ENCODE results near the gene IGSF22.
"Not testable (repeated sequence)": the region's sequence is repeated elsewhere in the genome, so short reads cannot be mapped to it uniquely, and the experiment has no call there.

The IGSF22 gene

GRCh38 chr11:18671246-18671645 lies 54.7 kb downstream of the IGSF22 start:
- Histone ChIP-seq H3K4me1 (no peaks in the 10 kb centered on the region), H2AFZ (no peak overlapping the region), H3K9me3 (ENCODE audit: control insufficient read depth, low read length) (no peaks in the 10 kb centered on the region), H3K9ac (no peak overlapping the region), H3K79me2 (no peaks in the 10 kb centered on the region), H3K27ac (no peak overlapping the region), H3K27me3 (ENCODE audit: control insufficient read depth, insufficient read depth, low read length) (no peaks in the 10 kb centered on the region), H3K4me2 (ENCODE audit: low read length) (no peak overlapping the region), H3K36me3 (ENCODE audit: control insufficient read depth, insufficient read depth, low read length) (no peaks in the 10 kb centered on the region), H3K4me3 (ENCODE audit: low read depth, low read length) (no peak overlapping the region)
- TF ChIP-seq CTCF (IDR thresholded peaks at IDR 0.05), result no peak

- Histone ChIP-seq H2AFZ (peak overlapping the region; percentile 17), H3K79me2 (no peaks in the 10 kb centered on the region), H3K27ac (no peak overlapping the region), H3K4me1 (no peaks in the 10 kb centered on the region), H3K9me3 (ENCODE audit: control insufficient read depth, low read length) (no peaks in the 10 kb centered on the region), H3K9ac (no peak overlapping the region), H3K27me3 (ENCODE audit: control insufficient read depth, insufficient read depth, low read length) (no peaks in the 10 kb centered on the region), H3K36me3 (ENCODE audit: control insufficient read depth, insufficient read depth, low read length) (no peaks in the 10 kb centered on the region), H3K4me2 (ENCODE audit: low read length) (no peak overlapping the region), H3K4me3 (ENCODE audit: low read depth, low read length) (no peak overlapping the region)
- no peak for TF ChIP-seq CTCF (IDR thresholded peaks at IDR 0.05)
Observed at GRCh38 chr11:18669711-18670110, 56.3 kb downstream of the IGSF22 start.

GRCh38 chr11:18669219-18669596 lies 56.8 kb downstream of the IGSF22 start:
- H3K36me3 ChIP-seq (ENCODE audit: control insufficient read depth, insufficient read depth, low read length), result no peaks in the 10 kb centered on the region
- H3K27me3 ChIP-seq (ENCODE audit: control insufficient read depth, insufficient read depth, low read length), result no peaks in the 10 kb centered on the region
- no peak overlapping the region for H3K4me2 ChIP-seq (ENCODE audit: low read length)
- H3K79me2 ChIP-seq, result no peaks in the 10 kb centered on the region
- H3K4me1 ChIP-seq, result no peaks in the 10 kb centered on the region
- no peaks in the 10 kb centered on the region for H3K9me3 ChIP-seq (ENCODE audit: control insufficient read depth, low read length)
- H2AFZ ChIP-seq, result peak overlapping the region; percentile 17
- no peak overlapping the region for H3K9ac ChIP-seq
- no peak for TF ChIP-seq CTCF (IDR thresholded peaks at IDR 0.05)
- H3K4me3 ChIP-seq (ENCODE audit: low read depth, low read length), result no peak overlapping the region
- no peak overlapping the region for H3K27ac ChIP-seq

- no peak for TF ChIP-seq CTCF (IDR thresholded peaks at IDR 0.05)
- Histone ChIP-seq H3K27ac (no peak overlapping the region), H3K79me2 (no peaks in the 10 kb centered on the region), H3K36me3 (ENCODE audit: control insufficient read depth, insufficient read depth, low read length) (no peaks in the 10 kb centered on the region), H3K4me2 (ENCODE audit: low read length) (no peak overlapping the region), H3K4me1 (no peaks in the 10 kb centered on the region), H3K9me3 (ENCODE audit: control insufficient read depth, low read length) (no peaks in the 10 kb centered on the region), H3K4me3 (ENCODE audit: low read depth, low read length) (no peak overlapping the region), H2AFZ (no peak overlapping the region), H3K27me3 (ENCODE audit: control insufficient read depth, insufficient read depth, low read length) (no peaks in the 10 kb centered on the region), H3K9ac (no peak overlapping the region)
Observed at GRCh38 chr11:18668131-18668530, 57.9 kb downstream of the IGSF22 start.

GRCh38 chr11:18665353-18665872 lies 60.6 kb downstream of the IGSF22 start:
- H3K4me3 ChIP-seq (ENCODE audit: low read depth, low read length); H3K4me1 ChIP-seq; H3K27ac ChIP-seq; H3K9me3 ChIP-seq (ENCODE audit: control insufficient read depth, low read length); H3K36me3 ChIP-seq (ENCODE audit: control insufficient read depth, insufficient read depth, low read length); H3K4me2 ChIP-seq (ENCODE audit: low read length); H2AFZ ChIP-seq; H3K9ac ChIP-seq; H3K27me3 ChIP-seq (ENCODE audit: control insufficient read depth, insufficient read depth, low read length); H3K79me2 ChIP-seq: not testable (repeated sequence)

Measured in parathyroid adenoma (tissue), 2 donors.